Endothelial cell of umbilical vein (primary cell): Measurements from ENCODE around the gene MYH15. TPM values are rescaled to one million over a fixed set of nuclear protein-coding genes. Genes with fewer than 3 reads are reported as not detected.

ENCODE experiments used
- BruUV-seq: library from RNA; stranded (reverse); fragments of 400-500 nt; replicated peaks from 2 replicates; lab custom pipeline; 2021; lab: Mats Ljungman, UMichigan
- CTCF ChIA-PET: fragments of 300-600, 350-600 bp; sonication (Branson Sonifier 250); formaldehyde crosslinking; loops from one replicate; lab custom pipeline; 2021; ENCODE audit warnings: antibody characterized with exemption, inconsistent platforms; lab: Charles Lee
- POLR2A ChIA-PET: fragments of 300-600, 350-600 bp; sonication (Branson Sonifier 250); formaldehyde crosslinking; loops from one replicate; lab custom pipeline; 2021; ENCODE audit warnings: antibody characterized with exemption, inconsistent platforms; lab: Charles Lee
- DNase-seq: peaks from one replicate; pipeline ENCODE4 v3.0.0-alpha.2; 2011; ENCODE audit warnings: low read depth, low spot score
- FAIRE-seq: peaks from 2 replicates; lab custom pipeline; 2011; peaks lifted over from hg19 to GRCh38; lab: Jason Lieb, UNC
- H2AFZ ChIP-seq: 2 replicates; pipeline ENCODE4 v1.6.0; 2012; ENCODE audit warnings: low read depth, low read length, control low read depth, inconsistent platforms
- H3K27ac ChIP-seq: 2 replicates; pipeline ENCODE4 v1.5.1; 2011; ENCODE audit warnings: low read depth, mild to moderate bottlenecking, control low read depth, low read length, moderate library complexity; ENCODE audit not compliant: insufficient read depth
- H3K27me3 ChIP-seq, 2 experiments: 2 replicates each; pipeline versions ENCODE4 v1.6.0 to v1.6.1; 2011; ENCODE audit warnings: low read length in 2 of 2, mixed read lengths in 1 of 2; ENCODE audit not compliant: control insufficient read depth in 2 of 2, insufficient read depth in 2 of 2
- H3K36me3 ChIP-seq, 2 experiments: 2 replicates in 1 of 2; 3 replicates in 1 of 2; pipeline ENCODE4 v1.5.1; 2011; ENCODE audit warnings: low read length in 2 of 2, mild to moderate bottlenecking in 1 of 2, moderate library complexity in 1 of 2; ENCODE audit not compliant: control insufficient read depth in 2 of 2, insufficient read depth in 2 of 2; ENCODE audit errors: extremely low read depth in 1 of 2
- H3K4me1 ChIP-seq: 3 replicates; pipeline ENCODE4 v1.5.1; 2011; ENCODE audit warnings: mild to moderate bottlenecking, low read length; ENCODE audit not compliant: control insufficient read depth, insufficient read depth; ENCODE audit errors: extremely low read depth
- H3K4me2 ChIP-seq: 2 replicates; pipeline ENCODE4 v1.6.1; 2011; ENCODE audit warnings: low read length, control low read depth, mixed read lengths; ENCODE audit not compliant: insufficient read depth
- H3K4me3 ChIP-seq, 3 experiments: fragments of 200-600 bp in 1 of 3; sonication (generic), shearing (Covaris generic) in 1 of 3; replicated peaks in 1 of 3; 2 replicates each; pipeline ENCODE4 v1.5.1; 2011 to 2016; ENCODE audit warnings: control low read depth in 3 of 3, low read length in 3 of 3, mild to moderate bottlenecking in 2 of 3, inconsistent platforms in 1 of 3, low read depth in 1 of 3, moderate library complexity in 1 of 3; ENCODE audit not compliant: insufficient read depth in 1 of 3
- H3K79me2 ChIP-seq: 2 replicates; pipeline ENCODE4 v1.6.0; 2012; ENCODE audit warnings: low read length, inconsistent platforms; ENCODE audit not compliant: control insufficient read depth, insufficient read depth
- H3K9ac ChIP-seq: replicated peaks from 2 replicates; pipeline ENCODE3; 2011; ENCODE audit warnings: low read length, control low read depth; ENCODE audit not compliant: insufficient read depth; ENCODE audit errors: extremely low read depth
- H3K9me1 ChIP-seq: replicated peaks from 3 replicates; pipeline ENCODE4 v1.6.0; 2011; ENCODE audit warnings: mild to moderate bottlenecking, low read length; ENCODE audit not compliant: control insufficient read depth, insufficient read depth; ENCODE audit errors: extremely low read depth
- H3K9me3 ChIP-seq: replicated peaks from 2 replicates; pipeline ENCODE4 v1.5.1; 2012; ENCODE audit warnings: low read length, inconsistent platforms; ENCODE audit not compliant: control insufficient read depth, insufficient read depth
- H4K20me1 ChIP-seq: replicated peaks from 2 replicates; pipeline ENCODE3; 2011; ENCODE audit warnings: mild to moderate bottlenecking, low read length; ENCODE audit not compliant: control insufficient read depth, insufficient read depth; ENCODE audit errors: extremely low read depth
- EZH2 ChIP-seq: IDR thresholded peaks from 2 replicates; pipeline ENCODE4 v1.6.1; 2012; ENCODE audit warnings: borderline replicate concordance, low read depth, mild to moderate bottlenecking, moderate library complexity, low read length, inconsistent platforms; ENCODE audit not compliant: severe bottlenecking
- FOS ChIP-seq: IDR thresholded peaks from 2 replicates; pipeline ENCODE4 v1.6.1; 2011; ENCODE audit warnings: mild to moderate bottlenecking, low read length, moderate library complexity, borderline replicate concordance; ENCODE audit not compliant: insufficient read depth
- GATA2 ChIP-seq: IDR thresholded peaks from 2 replicates; pipeline ENCODE4 v1.7.0; 2011; ENCODE audit warnings: low read depth, mild to moderate bottlenecking, moderate library complexity, mixed read lengths, low read length; ENCODE audit not compliant: insufficient read length, insufficient read depth
- JUN ChIP-seq: IDR thresholded peaks from 2 replicates; pipeline ENCODE4 v1.6.1; 2011; ENCODE audit warnings: borderline replicate concordance, low read depth; ENCODE audit not compliant: insufficient read length, insufficient read depth
- MYC ChIP-seq: IDR thresholded peaks from one replicate; pipeline ENCODE4 v1.6.1; 2011; ENCODE audit warnings: mild to moderate bottlenecking, low read depth, low read length
- POLR2A ChIP-seq: IDR thresholded peaks from 2 replicates; pipeline ENCODE4 v1.6.1; 2012; ENCODE audit warnings: low read depth, mild to moderate bottlenecking, control low read depth, low read length
- POLR2AphosphoS5 ChIP-seq: IDR thresholded peaks from 2 replicates; pipeline ENCODE4 v1.6.1; 2012; ENCODE audit warnings: low read depth, mild to moderate bottlenecking, control low read depth, low read length, moderate library complexity; ENCODE audit not compliant: insufficient read depth
- dilution Hi-C: fragments of 300-500 bp; cut with MboI; formaldehyde crosslinking; loops from one replicate; pipeline ENCODE4 v1.15.0; 2019; ENCODE audit warnings: low sequenced_read_pairs; ENCODE audit not compliant: extremely low pct_ligation_motif_present
- intact Hi-C: fragments of 100-400 bp; cut with micrococcal nuclease; formaldehyde crosslinking; loops from one replicate; pipeline ENCODE4 v1.10.0; 2022
- polyA plus RNA-seq, 4 experiments: library from polyadenylated mRNA; depleted of rRNA in 3 of 4; stranded (reverse) in 3 of 4; unstranded in 1 of 4; fragments of >200 nt; gene quantifications; 2 replicates each; pipeline versions ENCODE4 v1.2.1 to v1.2.3, GENCODE V29; 2011 to 2012; ENCODE audit warnings: missing spikeins in 1 of 4
- total RNA-seq: library from RNA; stranded (reverse); gene quantifications from 2 replicates; pipeline ENCODE4 v1.2.3, GENCODE V29; 2021
- TF ChIP-seq, protein P1 (sequence below), 2 donors: IDR thresholded peaks; 1 replicate in 1 of 2; 2 replicates in 1 of 2; pipeline ENCODE4 v1.5.1; 2011; ENCODE audit warnings: low read length in 2 of 2, mild to moderate bottlenecking in 2 of 2, moderate library complexity in 2 of 2, control low read depth in 1 of 2, inconsistent platforms in 1 of 2, low read depth in 1 of 2; ENCODE audit not compliant: insufficient read depth in 1 of 2; ENCODE audit errors: extremely low read depth in 1 of 2
- TF ChIP-seq, protein P2 (sequence below): IDR thresholded peaks from 2 replicates; pipeline ENCODE4 v1.6.1; 2011; ENCODE audit not compliant: insufficient read depth, insufficient read length

The MYH15 gene
- total and polyA plus RNA-seq, 2 donors (not counting 3 experiments of a cell fraction or from before 2014, with no cell fraction given): 0.27 TPM; not detected in 1

DNA sequence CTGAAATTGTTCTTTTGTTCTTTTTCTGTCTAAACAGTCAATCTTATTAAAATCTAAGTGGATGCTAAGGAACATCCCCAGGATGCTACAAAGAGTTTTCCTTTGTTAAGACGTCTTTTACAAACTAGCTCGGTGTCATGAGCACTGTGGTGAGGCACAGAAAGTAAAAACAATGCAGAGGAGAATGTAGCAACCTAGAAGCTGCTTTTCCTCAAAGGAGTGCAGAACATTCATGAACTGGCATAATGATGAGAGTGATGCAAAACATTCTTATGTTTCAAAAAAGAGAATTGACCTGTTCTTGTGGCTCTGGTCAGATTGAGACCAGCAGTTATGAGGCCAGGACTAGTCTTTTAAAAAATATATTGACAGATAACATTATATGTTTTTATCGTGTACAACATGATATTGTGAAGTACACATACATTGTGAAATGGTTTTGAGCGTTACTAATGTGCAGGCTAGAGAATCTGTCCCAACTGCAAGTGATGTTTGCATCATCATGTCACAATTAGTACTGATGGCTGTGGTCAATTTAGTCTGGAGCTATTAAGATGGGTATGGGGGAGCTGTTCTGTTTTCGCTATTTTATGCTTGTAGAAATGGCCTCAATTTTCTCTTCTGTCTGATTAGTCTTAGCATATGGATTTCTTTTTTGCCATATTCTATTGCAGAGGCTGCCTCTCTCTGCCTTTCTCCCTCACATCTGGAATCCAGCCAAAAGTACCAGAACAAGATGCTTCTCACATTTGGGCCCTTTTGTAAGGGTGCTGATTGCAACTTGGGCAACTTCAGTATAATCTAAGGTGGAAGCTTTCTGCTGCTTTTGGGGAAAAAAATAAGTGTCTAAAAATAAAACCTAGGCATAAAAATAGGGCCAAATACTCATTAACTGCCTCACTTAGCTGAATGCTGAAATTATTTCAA lies 163.8 kb downstream of the MYH15 start:
- Histone ChIP-seq H3K9me1 (no peaks in the 10 kb centered on the region), H3K9me3 (no peaks in the 10 kb centered on the region), H3K36me3 (no peaks in the 10 kb centered on the region), H3K9ac (no peak overlapping the region), H3K4me3 (no peak overlapping the region), H2AFZ (no peak overlapping the region), H3K27ac (no peak overlapping the region), H3K4me1 (peaks cover 15% of the 10 kb centered on the region), H3K4me2 (no peak overlapping the region), H3K27me3 (no peaks in the 10 kb centered on the region), H3K79me2 (no peaks in the 10 kb centered on the region), H4K20me1 (no peaks in the 10 kb centered on the region)
- no TSS peak for BruUV-seq
- no peak for DNase-seq
- TF ChIP-seq, protein P1, sequence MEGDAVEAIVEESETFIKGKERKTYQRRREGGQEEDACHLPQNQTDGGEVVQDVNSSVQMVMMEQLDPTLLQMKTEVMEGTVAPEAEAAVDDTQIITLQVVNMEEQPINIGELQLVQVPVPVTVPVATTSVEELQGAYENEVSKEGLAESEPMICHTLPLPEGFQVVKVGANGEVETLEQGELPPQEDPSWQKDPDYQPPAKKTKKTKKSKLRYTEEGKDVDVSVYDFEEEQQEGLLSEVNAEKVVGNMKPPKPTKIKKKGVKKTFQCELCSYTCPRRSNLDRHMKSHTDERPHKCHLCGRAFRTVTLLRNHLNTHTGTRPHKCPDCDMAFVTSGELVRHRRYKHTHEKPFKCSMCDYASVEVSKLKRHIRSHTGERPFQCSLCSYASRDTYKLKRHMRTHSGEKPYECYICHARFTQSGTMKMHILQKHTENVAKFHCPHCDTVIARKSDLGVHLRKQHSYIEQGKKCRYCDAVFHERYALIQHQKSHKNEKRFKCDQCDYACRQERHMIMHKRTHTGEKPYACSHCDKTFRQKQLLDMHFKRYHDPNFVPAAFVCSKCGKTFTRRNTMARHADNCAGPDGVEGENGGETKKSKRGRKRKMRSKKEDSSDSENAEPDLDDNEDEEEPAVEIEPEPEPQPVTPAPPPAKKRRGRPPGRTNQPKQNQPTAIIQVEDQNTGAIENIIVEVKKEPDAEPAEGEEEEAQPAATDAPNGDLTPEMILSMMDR (IDR thresholded peaks at IDR 0.05; ENCODE audit: extremely low read depth in 1 of 2, insufficient read depth in 1 of 2, low read depth in 1 of 2, low read length in 2 of 2): no peak
- no peak for TF ChIP-seq POLR2A
- TF ChIP-seq EZH2: no peak
- no peak for TF ChIP-seq POLR2AphosphoS5
- TF ChIP-seq, protein P2, sequence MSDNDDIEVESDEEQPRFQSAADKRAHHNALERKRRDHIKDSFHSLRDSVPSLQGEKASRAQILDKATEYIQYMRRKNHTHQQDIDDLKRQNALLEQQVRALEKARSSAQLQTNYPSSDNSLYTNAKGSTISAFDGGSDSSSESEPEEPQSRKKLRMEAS: no peak
- TF ChIP-seq FOS: no peak
- TF ChIP-seq GATA2: no peak
- TF ChIP-seq MYC: no peak
- no peak for TF ChIP-seq JUN
- ChIA-PET POLR2A (no interaction called here), CTCF (no interaction called here)
- dilution Hi-C loops (no loop called here), intact Hi-C loops (loop anchor here (10.0 kb wide), 1 partner anchor 128 kb away; no protein-coding TSS in a partner anchor)
- no peak for FAIRE-seq
